ENCODE results near the gene ZMYND11. TPM values are rescaled to one million over a fixed set of nuclear protein-coding genes. Genes with fewer than 3 reads are reported as not detected.

The ZMYND11 gene
- total RNA-seq, 1 experiment from 2014 or later = 101 TPM

DNA sequence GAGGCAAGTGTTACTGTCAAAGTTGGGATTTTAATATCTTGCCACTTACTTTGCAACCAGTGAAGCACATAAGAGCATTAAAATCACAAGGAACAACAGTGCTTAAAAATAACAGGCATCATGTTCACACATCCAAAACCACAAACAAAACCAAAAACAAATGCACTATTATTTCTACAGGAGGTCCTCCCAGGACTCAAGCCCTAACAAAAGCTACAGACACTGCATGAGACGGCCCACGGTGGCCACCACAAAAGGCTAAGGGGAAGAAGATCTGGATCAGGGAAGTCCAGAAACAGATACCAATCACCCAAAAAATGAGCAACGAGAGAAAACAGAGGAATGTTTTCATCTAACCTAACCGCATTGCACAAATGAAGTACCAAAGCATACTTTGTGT, 158.4 kb downstream of the ZMYND11 start:
- TF ChIP-seq, protein P1, sequence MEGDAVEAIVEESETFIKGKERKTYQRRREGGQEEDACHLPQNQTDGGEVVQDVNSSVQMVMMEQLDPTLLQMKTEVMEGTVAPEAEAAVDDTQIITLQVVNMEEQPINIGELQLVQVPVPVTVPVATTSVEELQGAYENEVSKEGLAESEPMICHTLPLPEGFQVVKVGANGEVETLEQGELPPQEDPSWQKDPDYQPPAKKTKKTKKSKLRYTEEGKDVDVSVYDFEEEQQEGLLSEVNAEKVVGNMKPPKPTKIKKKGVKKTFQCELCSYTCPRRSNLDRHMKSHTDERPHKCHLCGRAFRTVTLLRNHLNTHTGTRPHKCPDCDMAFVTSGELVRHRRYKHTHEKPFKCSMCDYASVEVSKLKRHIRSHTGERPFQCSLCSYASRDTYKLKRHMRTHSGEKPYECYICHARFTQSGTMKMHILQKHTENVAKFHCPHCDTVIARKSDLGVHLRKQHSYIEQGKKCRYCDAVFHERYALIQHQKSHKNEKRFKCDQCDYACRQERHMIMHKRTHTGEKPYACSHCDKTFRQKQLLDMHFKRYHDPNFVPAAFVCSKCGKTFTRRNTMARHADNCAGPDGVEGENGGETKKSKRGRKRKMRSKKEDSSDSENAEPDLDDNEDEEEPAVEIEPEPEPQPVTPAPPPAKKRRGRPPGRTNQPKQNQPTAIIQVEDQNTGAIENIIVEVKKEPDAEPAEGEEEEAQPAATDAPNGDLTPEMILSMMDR (IDR thresholded peaks at IDR 0.05; ENCODE audit: insufficient read depth in 1 of 2, low read depth in 1 of 2, low read length in 1 of 2, severe bottlenecking in 1 of 2, unreplicated experiment in 1 of 2) = no peak
- Mint-ChIP-seq H3K36me3 (ENCODE audit: insufficient read depth, unreplicated experiment) (peaks cover 6% of the 10 kb centered on the region), H3K27ac (ENCODE audit: unreplicated experiment) (no peak overlapping the region), H3K27me3 (ENCODE audit: insufficient read depth, unreplicated experiment) (no peaks in the 10 kb centered on the region), H3K4me3 (ENCODE audit: unreplicated experiment) (no peak overlapping the region), H3K9me3 (ENCODE audit: unreplicated experiment) (no peaks in the 10 kb centered on the region), H3K4me1 (ENCODE audit: low read depth, unreplicated experiment) (no peaks in the 10 kb centered on the region)
- no TSS peak for BruUV-seq (replicated peaks)
- Histone ChIP-seq H3K9me3 (no peaks in the 10 kb centered on the region), H3K4me3 (ENCODE audit: low read depth, low read length) (no peak overlapping the region), H3K36me3 (ENCODE audit: control insufficient read depth, insufficient read depth, low read length) (no peaks in the 10 kb centered on the region), H3K27me3 (replicated peaks; ENCODE audit: control insufficient read depth, insufficient read depth, low read length) (no peaks in the 10 kb centered on the region), H3K4me1 (no peaks in the 10 kb centered on the region)
- POLR2A ChIA-PET = no interaction called here
- intact Hi-C loops (cut with micrococcal nuclease; ENCODE audit: unreplicated experiment) = no loop called here
- CTCF ChIA-PET = no interaction called here
- no peak for DNase-seq

DNA sequence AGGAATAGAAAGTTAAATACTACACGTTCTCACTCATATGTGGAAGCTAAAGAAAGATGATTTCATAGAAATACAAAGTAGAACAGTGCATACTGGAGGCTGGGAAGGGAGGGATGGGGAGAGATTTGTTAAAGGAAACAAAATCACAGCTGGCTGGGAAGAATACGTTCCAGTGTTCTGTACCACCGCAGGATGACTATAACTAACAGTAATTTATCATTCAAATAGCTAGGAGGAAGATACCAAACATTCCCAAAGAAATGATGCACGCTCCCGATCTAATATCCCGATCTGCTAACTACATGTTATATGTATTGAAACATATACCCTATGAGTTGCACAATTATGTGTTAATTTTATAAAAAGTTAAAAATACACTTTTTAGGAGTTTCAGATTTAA, 162.3 kb downstream of the ZMYND11 start:
- Mint-ChIP-seq H3K36me3 (ENCODE audit: insufficient read depth, unreplicated experiment) (no peaks in the 10 kb centered on the region), H3K4me3 (ENCODE audit: unreplicated experiment) (no peak overlapping the region), H3K4me1 (ENCODE audit: low read depth, unreplicated experiment) (no peaks in the 10 kb centered on the region), H3K9me3 (ENCODE audit: unreplicated experiment) (no peaks in the 10 kb centered on the region), H3K27me3 (ENCODE audit: insufficient read depth, unreplicated experiment) (no peaks in the 10 kb centered on the region), H3K27ac (ENCODE audit: unreplicated experiment) (no peak overlapping the region)
- Histone ChIP-seq H3K27me3 (replicated peaks; ENCODE audit: control insufficient read depth, insufficient read depth, low read length) (no peaks in the 10 kb centered on the region), H3K36me3 (ENCODE audit: control insufficient read depth, insufficient read depth, low read length) (no peaks in the 10 kb centered on the region), H3K9me3 (no peaks in the 10 kb centered on the region), H3K4me3 (ENCODE audit: low read depth, low read length) (no peak overlapping the region), H3K4me1 (no peaks in the 10 kb centered on the region)
- POLR2A ChIA-PET = no interaction called here
- BruUV-seq (replicated peaks) = no TSS peak
- CTCF ChIA-PET = interaction anchor here (0.6 kb wide), 1 partner anchor 64 kb away, joined by 3 read pairs; no protein-coding TSS in a partner anchor
- intact Hi-C loops (cut with micrococcal nuclease; ENCODE audit: unreplicated experiment) = no loop called here
- TF ChIP-seq, protein P1 (IDR thresholded peaks at IDR 0.05; ENCODE audit: insufficient read depth in 1 of 2, low read depth in 1 of 2, low read length in 1 of 2, severe bottlenecking in 1 of 2, unreplicated experiment in 1 of 2) = no peak
- DNase-seq = no peak

DNA sequence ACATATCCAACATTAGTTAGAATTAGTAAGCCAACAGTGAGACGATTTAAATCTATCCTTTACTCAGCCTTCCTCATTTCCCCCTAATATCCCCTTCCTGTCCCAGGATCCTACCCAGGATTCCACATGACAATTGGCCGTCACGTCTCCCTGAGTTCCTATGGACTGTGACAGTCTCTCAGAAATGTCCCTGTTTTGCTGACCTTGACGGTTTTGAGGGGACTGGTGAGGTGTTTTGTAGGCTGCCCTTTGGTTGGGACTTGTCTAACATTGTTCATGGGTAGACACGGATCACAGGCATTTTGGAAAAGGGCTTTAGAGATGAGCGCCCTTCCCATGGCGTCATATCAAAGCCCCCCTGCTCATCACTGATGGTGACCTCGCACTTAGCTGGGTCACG, 162.8 kb downstream of the ZMYND11 start:
- DNase-seq = no peak
- H3K9me3 Mint-ChIP-seq (ENCODE audit: unreplicated experiment) = no peaks in the 10 kb centered on the region
- no peak overlapping the region for H3K27ac Mint-ChIP-seq (ENCODE audit: unreplicated experiment)
- Histone ChIP-seq H3K27me3 (replicated peaks; ENCODE audit: control insufficient read depth, insufficient read depth, low read length) (no peaks in the 10 kb centered on the region), H3K36me3 (ENCODE audit: control insufficient read depth, insufficient read depth, low read length) (no peaks in the 10 kb centered on the region), H3K9me3 (no peaks in the 10 kb centered on the region), H3K4me3 (ENCODE audit: low read depth, low read length) (no peak overlapping the region), H3K4me1 (no peaks in the 10 kb centered on the region)
- BruUV-seq (replicated peaks) = no TSS peak
- H3K27me3 Mint-ChIP-seq (ENCODE audit: insufficient read depth, unreplicated experiment) = no peaks in the 10 kb centered on the region
- H3K4me1 Mint-ChIP-seq (ENCODE audit: low read depth, unreplicated experiment) = no peaks in the 10 kb centered on the region
- no peak overlapping the region for H3K4me3 Mint-ChIP-seq (ENCODE audit: unreplicated experiment)
- H3K36me3 Mint-ChIP-seq (ENCODE audit: insufficient read depth, unreplicated experiment) = no peaks in the 10 kb centered on the region
- POLR2A ChIA-PET = no interaction called here
- intact Hi-C loops (cut with micrococcal nuclease; ENCODE audit: unreplicated experiment) = no loop called here
- CTCF ChIA-PET = interaction anchor here (0.6 kb wide), 1 partner anchor 65 kb away, joined by 3 read pairs; no protein-coding TSS in a partner anchor
- TF ChIP-seq, protein P1 (IDR thresholded peaks at IDR 0.05; ENCODE audit: insufficient read depth in 1 of 2, low read depth in 1 of 2, low read length in 1 of 2, severe bottlenecking in 1 of 2, unreplicated experiment in 1 of 2) = no peak
